GM21723 (cell line): ENCODE data around the gene OTUD4.

Source experiments
- ATAC-seq: cut with Tn5 transposase; IDR thresholded peaks from one replicate; pipeline ENCODE4 v1.9.1; 2021; ENCODE audit warnings: mild to moderate bottlenecking, moderate library complexity; ENCODE audit not compliant: unreplicated experiment

OTUD4 gene

DNA sequence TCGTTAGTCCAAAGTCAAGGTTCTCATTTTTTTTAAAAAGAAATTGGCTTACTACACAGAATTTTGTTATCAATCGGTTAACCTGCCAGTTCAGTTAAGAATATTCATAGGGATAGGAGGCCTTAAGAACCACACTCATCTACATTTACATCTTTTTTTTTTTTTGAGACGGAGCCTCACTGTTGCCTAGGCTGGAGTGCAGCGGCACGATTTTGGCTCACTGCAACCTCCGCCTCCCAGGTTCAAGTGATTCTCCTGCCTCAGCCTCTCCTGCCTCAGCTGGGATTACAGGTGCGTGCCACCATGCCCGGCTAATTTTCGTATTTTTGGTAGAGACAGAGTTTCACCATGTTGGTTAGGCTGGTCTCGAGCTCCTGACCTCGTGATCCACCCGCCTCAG lies 48.5 kb downstream of the OTUD4 start:
- no peak for ATAC-seq

DNA sequence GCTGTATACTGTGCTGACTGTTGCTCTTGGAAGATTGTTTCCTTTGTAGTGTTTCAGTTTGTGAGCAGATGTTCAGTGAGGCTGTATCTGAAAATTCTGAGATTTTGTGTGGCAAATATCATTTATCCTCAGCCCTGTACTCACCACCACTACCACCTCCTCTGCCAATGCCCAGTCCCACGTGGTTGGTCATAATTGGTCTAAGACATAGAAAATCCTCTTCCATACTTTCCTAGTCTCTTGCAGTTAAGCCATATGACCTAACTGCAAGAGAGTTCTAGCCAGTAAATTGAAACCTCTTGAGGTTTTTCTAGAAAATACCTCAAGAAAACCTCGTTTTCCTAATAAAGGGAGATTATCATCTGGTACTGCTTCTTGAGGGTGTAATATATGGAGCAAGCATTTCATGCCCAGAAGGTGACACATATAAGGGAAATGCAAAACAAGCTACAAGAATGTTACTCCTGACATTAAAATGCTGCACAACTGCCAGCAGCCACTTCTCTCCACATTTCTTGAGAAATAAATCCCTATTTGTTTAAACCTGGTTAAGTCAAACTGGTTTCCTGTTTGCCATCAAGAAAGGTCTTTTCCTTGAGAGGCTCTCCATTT lies 49.5 kb downstream of the OTUD4 start:
- ATAC-seq = no peak

DNA sequence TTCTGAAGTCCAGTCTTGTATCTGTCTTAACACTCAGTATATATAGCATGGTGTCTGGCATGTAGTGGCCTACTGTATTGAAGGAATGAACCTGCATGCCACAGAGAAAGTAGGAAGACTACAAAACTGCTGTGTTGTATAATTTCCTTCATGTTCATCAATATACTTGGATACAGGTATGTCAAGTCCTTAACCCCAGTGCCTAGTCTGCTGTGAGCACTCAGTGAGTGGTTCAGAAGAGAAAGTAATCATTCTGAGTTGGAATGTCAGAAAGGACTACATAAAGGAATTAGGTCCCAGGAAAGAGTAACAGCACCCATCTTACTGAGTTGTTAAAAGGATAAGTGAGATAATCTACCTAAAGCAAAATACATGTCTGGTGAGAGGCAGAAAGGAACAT lies 50.3 kb downstream of the OTUD4 start:
- no peak for ATAC-seq

DNA sequence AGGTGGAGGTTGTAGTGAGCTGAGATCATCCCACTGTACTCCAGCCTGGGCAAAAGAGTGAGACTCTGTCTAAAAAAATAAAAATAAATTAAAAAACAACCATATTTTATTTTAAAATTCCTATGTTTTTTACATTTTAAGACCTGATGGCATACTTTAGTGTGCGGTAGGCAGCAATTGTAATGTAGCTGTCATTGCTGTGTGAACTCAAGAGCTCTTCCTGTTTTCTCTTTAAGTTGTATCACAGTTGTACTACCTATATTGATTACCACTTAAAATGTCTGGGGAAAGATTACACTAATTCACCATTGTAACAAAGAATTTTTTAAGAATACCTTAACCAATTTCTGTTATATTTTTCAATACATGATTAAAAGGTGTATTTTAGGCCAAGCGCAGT lies 55.0 kb downstream of the OTUD4 start:
- ATAC-seq = no peak

DNA sequence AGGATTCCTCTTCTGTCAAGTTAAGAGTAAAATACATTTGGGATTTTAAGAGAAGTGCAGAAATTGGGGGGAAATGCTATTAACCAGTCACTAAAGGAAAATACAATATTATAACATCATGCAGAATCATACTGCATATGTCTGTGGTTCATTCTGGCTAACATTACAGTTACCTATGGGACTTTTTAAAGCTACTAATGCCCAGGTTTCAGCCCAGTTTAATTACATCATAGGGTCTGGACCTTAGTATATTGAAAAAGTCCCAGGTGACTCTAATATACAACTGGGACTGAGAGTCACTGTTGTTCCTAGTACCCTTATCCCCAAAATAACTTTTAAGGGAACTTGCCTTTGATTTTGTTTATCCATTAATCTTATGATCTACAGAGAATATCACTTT lies 72.3 kb downstream of the OTUD4 start:
- no peak for ATAC-seq

DNA sequence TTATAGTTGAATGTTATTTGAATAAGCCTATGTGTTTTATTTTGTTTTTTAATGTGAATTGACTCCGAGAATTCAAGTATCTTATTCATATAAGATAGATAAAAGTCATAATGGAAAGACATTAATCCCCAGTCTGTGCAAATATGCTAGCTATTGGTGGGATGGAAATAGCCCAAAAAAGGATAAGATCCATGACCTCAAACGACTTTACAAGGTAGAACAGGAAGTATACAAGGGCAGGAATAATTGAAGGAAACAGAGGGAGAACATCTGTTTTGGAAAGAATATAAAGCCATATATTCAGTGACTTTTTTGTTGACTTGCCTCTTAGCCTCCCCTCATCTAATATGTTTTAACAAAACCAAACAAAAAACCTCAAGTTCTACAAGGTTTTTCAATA lies 73.3 kb downstream of the OTUD4 start:
- no peak for ATAC-seq

DNA sequence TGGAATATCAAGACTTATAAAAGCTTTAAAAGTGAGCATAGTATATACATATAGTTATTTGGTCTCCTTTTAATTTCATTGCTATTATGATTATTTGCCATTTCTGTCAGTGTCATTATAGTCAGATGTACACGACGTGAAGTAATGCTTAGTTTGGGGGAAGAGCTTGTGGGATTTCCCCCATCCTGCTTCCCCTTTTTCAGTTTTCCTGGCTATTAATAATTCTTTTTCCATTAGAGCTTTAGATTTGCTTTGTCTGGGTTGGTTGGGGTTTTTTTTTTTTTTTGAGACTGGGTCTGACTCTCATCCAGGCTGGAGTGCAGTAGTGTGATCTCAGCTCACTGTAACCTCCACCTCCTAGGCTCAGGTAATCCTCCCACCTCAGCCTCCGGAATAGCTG lies 76.9 kb downstream of the OTUD4 start:
- no peak for ATAC-seq

DNA sequence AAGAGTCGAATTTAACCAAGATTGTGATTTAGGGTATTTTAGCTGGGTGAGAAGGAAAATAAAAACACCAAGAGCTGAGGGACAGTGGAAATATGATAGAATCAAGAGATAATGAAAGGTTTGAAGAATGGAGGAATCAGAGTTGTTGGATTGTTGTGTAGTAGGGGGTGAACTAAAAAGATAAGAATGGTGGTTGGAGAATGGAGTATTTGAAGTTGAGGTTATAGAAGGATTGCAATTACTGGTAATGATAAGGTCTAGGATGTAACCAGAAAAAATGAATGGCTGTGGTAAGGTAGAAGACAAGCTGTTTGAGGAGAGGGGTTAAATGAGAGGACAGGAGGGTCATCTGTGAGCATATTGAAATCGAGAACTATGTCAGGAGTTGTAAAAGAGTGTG lies 77.8 kb downstream of the OTUD4 start:
- ATAC-seq = no peak

DNA sequence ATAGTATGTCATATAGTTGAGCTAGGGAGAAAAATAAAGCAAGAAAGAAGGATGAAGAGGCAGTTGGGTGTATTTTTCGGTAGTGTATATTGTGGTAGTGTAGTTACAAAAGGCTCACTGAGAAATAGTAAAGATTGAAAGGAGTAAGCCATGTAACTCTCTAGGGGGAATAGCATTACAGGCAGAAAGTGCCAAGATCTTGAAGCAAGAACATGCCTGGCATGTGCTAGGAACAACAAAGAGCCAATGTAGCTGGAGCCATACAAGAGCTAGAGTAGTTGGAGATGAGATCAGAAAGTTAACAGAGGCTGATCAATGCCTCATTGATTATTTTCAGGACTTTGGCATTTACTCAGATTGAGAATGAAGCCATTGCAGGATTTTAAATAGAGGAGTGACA lies 79.3 kb downstream of the OTUD4 start:
- ATAC-seq = no peak

DNA sequence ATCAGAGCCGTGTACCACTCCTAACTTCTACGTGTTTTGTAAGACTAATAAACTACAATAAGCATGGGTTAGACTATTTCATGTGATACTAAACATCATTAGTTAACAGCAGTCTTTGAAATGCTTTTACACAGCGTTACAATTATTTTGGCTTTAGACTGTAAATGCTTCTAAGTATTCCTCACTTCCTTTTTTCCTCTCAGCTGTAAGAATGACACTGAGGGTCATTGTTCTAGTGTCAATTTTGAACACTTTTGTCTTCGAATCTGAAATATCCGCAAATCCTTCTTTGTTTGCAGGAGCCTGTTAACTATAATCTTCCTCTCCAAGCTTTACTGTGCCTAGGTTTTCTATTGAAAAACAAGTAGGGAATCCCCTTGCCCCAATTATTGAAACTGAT lies 80.7 kb downstream of the OTUD4 start:
- ATAC-seq = no peak

DNA sequence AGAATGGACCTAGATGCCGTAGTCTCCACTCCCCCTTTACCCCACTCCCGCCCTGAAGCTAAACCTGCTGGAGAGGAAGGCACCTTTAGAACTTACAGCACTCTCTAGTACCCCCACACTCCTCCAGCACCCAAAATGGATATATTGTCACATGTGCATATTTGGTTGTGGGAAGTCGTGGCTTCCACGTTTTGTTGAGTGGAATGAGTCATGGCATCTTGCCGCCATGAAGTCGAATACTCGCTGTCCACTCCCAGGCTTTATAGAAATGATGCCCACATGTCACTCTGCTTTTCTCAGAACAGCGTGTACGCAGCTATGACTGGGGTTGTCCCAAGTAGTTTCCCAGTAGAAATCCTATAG lies 81.7 kb downstream of the OTUD4 start:
- peak; percentile 29 for ATAC-seq

DNA sequence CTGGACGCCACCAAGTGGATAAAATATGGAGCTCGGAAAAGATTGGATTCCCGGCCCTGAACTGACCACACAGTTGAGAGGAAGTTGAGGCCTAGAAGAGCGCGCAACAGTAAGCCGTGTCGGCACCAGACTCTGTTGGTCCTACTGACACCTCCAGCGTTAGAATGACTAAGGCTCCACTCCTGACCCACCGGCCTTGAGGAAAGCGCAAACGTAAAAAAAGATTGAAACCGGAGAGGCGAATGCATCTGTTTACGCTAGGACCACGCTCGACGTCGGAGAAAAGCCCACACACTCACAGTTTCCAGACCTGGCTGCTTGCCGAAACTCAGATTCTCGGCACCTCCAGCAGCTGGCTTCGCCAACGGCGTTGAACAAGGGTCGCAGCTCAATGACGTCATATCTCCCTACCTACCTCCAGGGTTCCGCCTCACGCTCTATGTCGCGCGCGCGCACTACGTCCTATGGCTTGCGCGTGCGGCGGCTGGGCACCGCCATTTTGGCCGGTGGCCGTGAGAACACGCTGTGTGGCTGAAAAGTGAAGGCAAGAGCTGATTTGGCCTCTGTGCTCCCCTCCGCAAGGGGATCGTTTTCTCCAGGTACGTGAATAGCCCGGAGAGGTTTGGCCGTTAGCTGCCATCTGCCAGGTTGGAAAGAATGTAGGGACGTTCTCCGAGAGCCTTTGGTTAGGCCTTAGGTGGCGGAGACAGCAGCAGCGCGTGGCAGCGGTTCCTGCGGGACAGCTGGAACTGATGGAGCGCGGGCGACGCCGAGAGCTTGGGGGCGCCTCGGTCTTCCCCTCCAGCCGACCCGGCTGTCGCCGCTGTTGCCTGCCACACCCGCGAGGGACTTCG lies 82.3 kb downstream of the OTUD4 start, which contains the start of the genes ABCE1 and ANAPC10:
TSS of gene ABCE1 (plus strand) at position 491 of the 854 bp plus-strand sequence. CDS start 6,102 bp downstream, outside the sequence.
TSS of gene ANAPC10 (minus strand) at position 376 of the 854 bp plus-strand sequence. CDS start 2,097 bp downstream, outside the sequence.
- peak; percentile 82 for ATAC-seq

DNA sequence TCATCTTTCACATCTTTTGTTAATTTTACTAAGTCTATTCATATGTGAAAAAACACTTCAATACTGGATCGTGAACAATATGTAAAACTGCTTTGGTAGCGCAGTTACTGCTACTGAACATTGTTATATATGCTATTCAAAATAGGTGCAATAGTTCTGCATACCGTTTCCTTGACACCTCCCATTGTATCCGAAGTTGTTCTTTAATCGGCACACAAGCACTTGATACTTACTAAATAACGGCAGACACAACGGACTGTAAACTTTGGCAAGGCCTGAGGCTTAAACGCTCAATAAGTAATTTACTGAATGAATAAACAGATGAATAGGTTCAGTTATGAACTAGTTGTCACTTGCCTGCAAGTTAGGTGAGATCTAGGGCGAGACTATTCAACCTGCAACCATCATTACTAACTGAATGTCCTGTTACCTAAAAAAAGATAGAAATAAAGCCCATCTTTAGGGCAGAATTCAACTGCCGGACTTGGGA lies 83.0 kb downstream of the OTUD4 start:
- ATAC-seq = peak; percentile 4

DNA sequence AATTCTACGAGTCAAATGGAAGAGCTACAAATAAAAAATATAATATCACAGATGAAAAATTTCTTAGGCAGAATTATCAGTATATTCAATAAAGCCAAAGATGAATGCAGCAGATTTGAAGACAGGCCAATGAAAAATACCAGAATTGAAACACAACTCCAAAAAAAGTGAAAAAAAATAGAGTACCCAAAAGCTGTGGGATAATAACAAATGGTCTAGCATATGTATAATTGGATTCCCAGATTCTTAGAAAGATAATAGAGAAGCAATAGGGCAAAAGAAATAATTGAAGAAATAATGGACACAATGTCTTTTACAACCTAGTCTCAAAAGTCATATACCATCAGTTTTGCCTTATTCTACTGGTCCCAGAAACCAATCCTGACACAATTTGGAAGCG lies 86.8 kb downstream of the OTUD4 start:
- ATAC-seq = no peak

DNA sequence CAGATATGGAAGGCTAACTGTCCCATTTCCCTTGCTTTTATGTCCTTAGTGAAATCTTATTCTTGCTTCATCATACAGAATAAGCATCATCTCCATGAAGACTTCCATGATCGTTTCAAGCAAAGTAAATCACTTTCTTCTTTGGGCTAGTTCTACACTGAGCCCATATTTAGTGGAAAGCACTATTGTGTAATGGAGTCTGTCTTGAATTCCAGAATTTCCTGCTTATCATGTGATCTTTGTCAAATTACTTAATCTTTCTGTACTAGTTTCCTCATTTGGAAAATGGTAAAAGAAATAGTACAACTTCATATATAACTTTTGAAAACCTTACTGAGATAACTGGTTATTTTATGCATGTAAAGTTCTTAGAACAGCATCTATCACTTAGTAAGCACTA lies 90.0 kb downstream of the OTUD4 start:
- no peak for ATAC-seq

DNA sequence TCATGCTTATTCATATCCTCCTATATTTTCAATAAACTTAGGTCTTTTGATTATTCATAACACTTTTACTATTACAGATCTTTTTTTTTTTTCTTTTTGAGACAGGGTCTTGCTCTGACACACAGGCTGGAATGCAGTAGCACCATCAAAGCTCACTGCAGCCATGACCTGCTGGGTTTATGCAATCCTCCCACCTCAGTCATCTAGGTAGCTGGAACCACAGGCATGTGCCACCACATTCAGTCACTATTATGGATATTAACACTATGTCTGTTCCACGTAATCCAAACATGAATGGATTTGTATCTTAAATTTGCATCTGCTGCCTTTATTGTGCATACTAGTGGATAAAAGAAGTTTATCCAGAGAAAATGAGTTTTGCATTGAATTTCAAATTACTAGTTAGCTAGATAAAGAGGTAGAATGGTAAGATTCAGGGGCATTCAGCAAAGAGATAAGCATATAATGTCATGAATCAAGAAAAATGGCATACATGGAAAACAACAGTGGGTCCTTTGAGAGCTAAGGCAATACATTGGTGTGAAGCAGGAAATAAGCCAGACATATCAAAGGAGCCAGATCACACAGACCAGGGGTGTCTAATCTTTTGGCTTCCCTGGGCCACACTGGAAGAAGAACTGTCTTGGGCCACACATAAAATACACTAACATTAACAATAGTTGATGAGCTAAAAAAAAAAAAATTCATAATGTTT lies 96.3 kb downstream of the OTUD4 start:
- ATAC-seq = no peak
